Left ventricle myocardium inferior (tissue), 1 donor: Measurements from ENCODE around the gene WNT7B. TPM values are rescaled to one million over a fixed set of nuclear protein-coding genes. Genes with fewer than 3 reads are reported as not detected.

Source experiments
- DNase-seq: peaks from one replicate; pipeline ENCODE4 v3.0.0-alpha.2; 2020
- H3K27ac ChIP-seq: fragments of 200-600 bp; replicated peaks from 2 replicates; pipeline ENCODE4 v1.8.0; 2021
- H3K27me3 ChIP-seq: fragments of 200-600 bp; 2 replicates; pipeline ENCODE4 v1.8.0; 2021; ENCODE audit warnings: low read depth
- H3K36me3 ChIP-seq: fragments of 200-600 bp; 2 replicates; pipeline ENCODE4 v1.8.0; 2021
- H3K4me1 ChIP-seq: fragments of 200-600 bp; 2 replicates; pipeline ENCODE4 v1.8.0; 2021
- H3K4me3 ChIP-seq: fragments of 200-600 bp; 2 replicates; pipeline ENCODE4 v1.8.0; 2021; ENCODE audit warnings: mild to moderate bottlenecking, moderate library complexity
- H3K9me3 ChIP-seq: fragments of 200-600 bp; replicated peaks from 2 replicates; pipeline ENCODE4 v1.8.0; 2021
- CTCF ChIP-seq: fragments of 200-600 bp; IDR thresholded peaks from 2 replicates; pipeline ENCODE4 v1.8.0; 2021; ENCODE audit warnings: antibody characterized with exemption, mild to moderate bottlenecking, borderline replicate concordance
- intact Hi-C: fragments of 100-400 bp; cut with micrococcal nuclease; formaldehyde crosslinking; loops from one replicate; pipeline ENCODE4 v1.11.0; 2022
- total RNA-seq: library from RNA; stranded (reverse); fragmentation: NEBNext Ultra II Directional; extraction: Animal tissue kit (Norgen Biotek cat#: 25700); gene quantifications from one replicate; pipeline ENCODE4 v1.2.1, GENCODE V29; 2021
- donor health status: DM: no; HTN: yes; CAD: no; lungs with severe emphysema.

WNT7B gene
- total RNA-seq, 1 donor from 2014 or later, result not detected

- no peaks in the 10 kb centered on the region for H3K9me3 ChIP-seq
- no peak for TF ChIP-seq CTCF
- peak overlapping the region; percentile 94 for H3K27ac ChIP-seq
- peak; percentile 12 for DNase-seq
- intact Hi-C loops, result no loop called here
- H3K36me3 ChIP-seq, result no peaks in the 10 kb centered on the region
- H3K4me3 ChIP-seq, result no peak overlapping the region
- peaks cover 95% of the 10 kb centered on the region for H3K4me1 ChIP-seq
- H3K27me3 ChIP-seq, result no peaks in the 10 kb centered on the region
Measured at GRCh38 chr22:45998638-45999378, 21.8 kb upstream of the WNT7B start.

DNA sequence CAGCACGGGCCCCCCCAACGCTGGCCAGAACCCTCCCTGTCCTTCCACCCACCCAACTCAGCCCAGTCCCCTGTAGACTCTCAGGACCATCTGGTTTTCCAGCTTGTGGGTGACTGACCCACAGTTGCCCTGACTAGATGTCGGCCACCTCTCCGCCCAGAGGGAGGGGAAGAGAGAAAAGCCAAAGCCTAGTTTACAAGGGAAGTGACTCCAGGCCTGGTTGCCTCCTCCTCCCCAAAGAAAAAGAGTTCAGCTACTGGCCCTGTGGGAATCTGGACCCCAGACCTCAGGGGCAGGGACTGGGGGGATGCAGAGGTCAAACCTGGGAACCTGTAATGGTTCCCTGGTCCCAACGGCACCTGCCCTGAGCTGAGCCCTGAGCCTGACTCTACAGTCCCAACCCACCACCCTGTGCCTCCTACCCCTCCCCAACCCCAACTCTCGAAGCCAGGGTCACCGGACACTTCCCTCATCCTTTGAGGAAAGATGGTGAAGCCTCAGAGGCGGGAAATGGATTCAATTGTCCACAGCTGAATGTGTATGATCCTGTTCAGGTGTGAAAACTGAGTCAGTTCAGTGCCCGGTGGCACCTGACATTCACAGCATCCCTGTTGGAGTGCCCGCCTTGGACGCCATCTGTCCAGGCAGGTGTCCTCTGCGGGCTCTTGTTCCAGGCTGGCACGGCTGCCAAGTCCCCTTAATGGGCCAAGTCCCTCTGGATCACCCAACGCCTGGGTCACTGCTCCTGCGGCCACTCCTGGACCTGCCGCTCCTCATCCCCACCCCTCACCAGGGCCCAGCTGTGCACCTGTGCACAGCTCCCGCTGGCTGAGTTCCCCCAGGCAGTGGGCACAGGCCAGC lies 21.0 kb upstream of the WNT7B start:
- Histone ChIP-seq H3K4me1 (peaks cover 87% of the 10 kb centered on the region), H3K27me3 (no peaks in the 10 kb centered on the region), H3K9me3 (no peaks in the 10 kb centered on the region), H3K27ac (peak overlapping the region; percentile 94), H3K36me3 (no peaks in the 10 kb centered on the region), H3K4me3 (peak overlapping the region; percentile 43)
- TF ChIP-seq CTCF, result no peak
- DNase-seq, result peak; percentile 24
- intact Hi-C loops, result no loop called here

DNA sequence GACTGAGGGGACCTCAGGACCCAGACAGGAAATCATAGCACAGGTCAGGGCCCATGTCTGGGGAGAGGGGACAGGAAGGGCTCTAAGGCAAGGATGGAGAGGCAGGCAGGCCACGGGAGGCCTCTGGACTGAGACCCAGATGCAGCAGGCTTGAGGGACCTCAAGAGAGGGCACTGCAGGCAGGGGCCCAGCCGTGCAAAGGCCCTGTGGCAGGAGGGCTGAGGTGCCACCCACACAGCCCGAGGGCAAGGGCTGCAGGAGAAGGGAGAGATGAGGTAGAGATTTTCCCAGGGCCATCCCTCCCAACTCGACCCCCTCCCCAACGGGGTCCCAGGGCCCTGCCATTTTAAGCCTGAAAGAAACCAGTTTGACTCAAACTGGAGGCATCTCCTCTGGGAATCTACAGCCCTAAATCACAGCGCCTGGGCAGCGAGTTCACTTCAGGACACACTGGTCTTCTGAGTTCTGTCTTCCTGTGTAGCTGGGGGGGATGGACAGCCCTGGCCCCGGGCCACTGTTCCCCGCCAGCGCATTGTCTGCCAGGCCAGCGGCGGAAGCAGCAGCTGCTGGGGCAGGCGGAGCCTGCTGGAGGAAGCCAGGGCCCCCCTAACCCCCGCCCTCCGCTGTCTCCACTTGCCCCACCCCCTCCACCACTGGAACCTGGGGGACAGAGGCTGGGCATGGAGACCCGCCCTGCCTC lies 20.3 kb upstream of the WNT7B start:
- intact Hi-C loops, result no loop called here
- no peaks in the 10 kb centered on the region for H3K27me3 ChIP-seq
- TF ChIP-seq CTCF, result no peak
- DNase-seq, result peak; percentile 95
- no peaks in the 10 kb centered on the region for H3K36me3 ChIP-seq
- H3K27ac ChIP-seq, result peak overlapping the region; percentile 94
- peak overlapping the region; percentile 43 for H3K4me3 ChIP-seq
- H3K9me3 ChIP-seq, result no peaks in the 10 kb centered on the region
- H3K4me1 ChIP-seq, result peaks cover 79% of the 10 kb centered on the region

GRCh38 chr22:45996241-45997076 lies 19.5 kb upstream of the WNT7B start:
- DNase-seq, result peak; percentile 75
- Histone ChIP-seq H3K4me1 (peaks cover 71% of the 10 kb centered on the region), H3K27ac (peak overlapping the region; percentile 94), H3K4me3 (peak overlapping the region; percentile 43), H3K36me3 (no peaks in the 10 kb centered on the region), H3K27me3 (no peaks in the 10 kb centered on the region), H3K9me3 (no peaks in the 10 kb centered on the region)
- TF ChIP-seq CTCF, result no peak
- intact Hi-C loops, result no loop called here
